CD14-positive monocyte (primary cell): ENCODE measurements around the gene SF3A2. TPM values are rescaled to one million over a fixed set of nuclear protein-coding genes. Genes with fewer than 3 reads are reported as not detected.
A peak's percentile ranks its signal among the peaks of the same experiment; 100 is the strongest.

ENCODE experiments used
- DNase-seq, 3 donors: peaks; one replicate each; pipeline ENCODE4 v3.0.0-alpha.2; 2011 to 2022
- H2AFZ ChIP-seq: 2 replicates; pipeline ENCODE4 v1.6.0; 2012; ENCODE audit warnings: mild to moderate bottlenecking, low read depth, low read length, inconsistent platforms; ENCODE audit not compliant: insufficient read depth, poor library complexity, severe bottlenecking
- H3K27ac ChIP-seq, 2 donors: 1 replicate in 1 of 2; 2 replicates in 1 of 2; pipeline ENCODE4 v1.5.1; 2012 to 2013; ENCODE audit warnings: low read length in 2 of 2, control low read depth in 1 of 2, inconsistent platforms in 1 of 2, low read depth in 1 of 2, mild to moderate bottlenecking in 1 of 2
- H3K27me3 ChIP-seq, 2 donors: one replicate each; pipeline versions ENCODE4 v1.6.0 to v1.6.1; 2011 to 2013; ENCODE audit warnings: low read length in 2 of 2; ENCODE audit not compliant: control insufficient read depth in 2 of 2, insufficient read depth in 2 of 2
- H3K36me3 ChIP-seq, 2 donors: replicated peaks in 1 of 2; 1 replicate in 1 of 2; 2 replicates in 1 of 2; pipeline versions ENCODE4 v1.5.1 to v1.6.1; 2012 to 2013; ENCODE audit warnings: low read length in 2 of 2, control low read depth in 1 of 2, inconsistent platforms in 1 of 2, mild to moderate bottlenecking in 1 of 2; ENCODE audit not compliant: insufficient read depth in 2 of 2, control insufficient read depth in 1 of 2
- H3K4me1 ChIP-seq, 2 donors: 1 replicate in 1 of 2; 2 replicates in 1 of 2; pipeline versions ENCODE4 v1.5.1 to v1.6.1; 2012 to 2013; ENCODE audit warnings: low read length in 2 of 2, control low read depth in 1 of 2, inconsistent platforms in 1 of 2, mild to moderate bottlenecking in 1 of 2, moderate library complexity in 1 of 2; ENCODE audit not compliant: insufficient read depth in 2 of 2, control insufficient read depth in 1 of 2
- H3K4me2 ChIP-seq: replicated peaks from 2 replicates; pipeline ENCODE3; 2012; ENCODE audit warnings: low read length, moderate library complexity, mild to moderate bottlenecking; ENCODE audit not compliant: poor library complexity, severe bottlenecking; ENCODE audit errors: extremely low read depth
- H3K4me3 ChIP-seq, 3 experiments: fragments of 200-600 bp in 1 of 3; sonication (generic) in 1 of 3; replicated peaks in 1 of 3; 1 replicate in 2 of 3; 2 replicates in 1 of 3; pipeline ENCODE4 v1.5.1; 2011 to 2013; ENCODE audit warnings: low read length in 3 of 3, mild to moderate bottlenecking in 3 of 3, control low read depth in 2 of 3, low read depth in 2 of 3, inconsistent platforms in 1 of 3, moderate library complexity in 1 of 3
- H3K79me2 ChIP-seq: 2 replicates; pipeline ENCODE4 v1.6.0; 2012; ENCODE audit warnings: mild to moderate bottlenecking, control low read depth, inconsistent platforms, low read length, moderate library complexity; ENCODE audit not compliant: insufficient read depth
- H3K9ac ChIP-seq: 2 replicates; pipeline ENCODE4 v1.6.0; 2017; ENCODE audit warnings: low read length, mild to moderate bottlenecking; ENCODE audit not compliant: insufficient read depth, poor library complexity, severe bottlenecking
- H3K9me3 ChIP-seq, 2 donors: replicated peaks in 1 of 2; 1 replicate in 1 of 2; 2 replicates in 1 of 2; pipeline versions ENCODE4 v1.5.1 to v1.6.1; 2012 to 2013; ENCODE audit warnings: low read length in 2 of 2, control low read depth in 1 of 2; ENCODE audit not compliant: control insufficient read depth in 1 of 2, insufficient read depth in 1 of 2
- H4K20me1 ChIP-seq: 2 replicates; pipeline ENCODE4 v1.6.0; 2012; ENCODE audit warnings: mild to moderate bottlenecking, low read length, control low read depth, moderate library complexity; ENCODE audit not compliant: insufficient read depth
- H3K27ac Mint-ChIP-seq, 7 donors: one replicate each; pipeline ENCODE4 v1.8.0; 2020; ENCODE audit warnings: mild to moderate bottlenecking in 7 of 7, mixed read lengths in 7 of 7, moderate library complexity in 6 of 7, inconsistent platforms in 2 of 7
- H3K27me3 Mint-ChIP-seq, 3 donors: one replicate each; pipeline ENCODE4 v1.8.0; 2021 to 2022; ENCODE audit warnings: low read depth in 3 of 3, mild to moderate bottlenecking in 3 of 3, mixed read lengths in 3 of 3, moderate library complexity in 3 of 3, inconsistent platforms in 1 of 3
- H3K36me3 Mint-ChIP-seq, 2 donors: one replicate each; pipeline ENCODE4 v1.8.0; 2020; ENCODE audit warnings: mixed read lengths in 2 of 2, inconsistent platforms in 1 of 2, mild to moderate bottlenecking in 1 of 2
- H3K4me1 Mint-ChIP-seq: one replicate; pipeline ENCODE4 v1.8.0; 2020; ENCODE audit warnings: mild to moderate bottlenecking, mixed read lengths
- H3K4me3 Mint-ChIP-seq, 2 donors: one replicate each; pipeline ENCODE4 v1.8.0; 2020; ENCODE audit warnings: mild to moderate bottlenecking in 2 of 2, mixed read lengths in 2 of 2, moderate library complexity in 1 of 2
- H3K9me3 Mint-ChIP-seq, 7 donors: one replicate each; pipeline ENCODE4 v1.8.0; 2020 to 2022; ENCODE audit warnings: mixed read lengths in 7 of 7, mild to moderate bottlenecking in 6 of 7, moderate library complexity in 6 of 7, inconsistent platforms in 2 of 7
- CTCF ChIP-seq: fragments of 200-600 bp; IDR thresholded peaks from one replicate; pipeline ENCODE4 v1.8.0; 2022; ENCODE audit warnings: antibody characterized with exemption, mild to moderate bottlenecking
- WGBS: methylation state at CpG from one replicate; pipeline ENCODE4 v1.1.5; 2013; ENCODE audit warnings: missing lambda C conversion rate; ENCODE audit not compliant: insufficient coverage; 5-methylcytosine and 5-hydroxymethylcytosine counted together
- intact Hi-C, 2 donors: fragments of 100-400 bp; cut with micrococcal nuclease; formaldehyde crosslinking; loops; one replicate each; pipeline versions ENCODE4 v1.15.0 to v1.15.1; 2023
- polyA plus RNA-seq, 3 donors: library from polyadenylated mRNA; depleted of rRNA in 1 of 3; unstranded in 2 of 3; stranded (reverse) in 1 of 3; fragments of 300-500 nt in 2 of 3; fragments of >200 nt in 1 of 3; fragmentation: Illumina TruSeq in 2 of 3; gene quantifications; 1 replicate in 2 of 3; 2 replicates in 1 of 3; pipeline ENCODE4 v1.2.3, GENCODE V29; 2012 to 2021

The SF3A2 gene
- polyA plus RNA-seq, 3 donors = 8.0 to 70.8 (median 11.6) TPM

- H3K9ac ChIP-seq = no peak overlapping the region
- intact Hi-C loops = loop anchor here (5.0 to 10.0 kb wide), 2 partner anchors 41 to 339 kb away; no protein-coding TSS in a partner anchor
- whole genome bisulfite sequencing = 90% methylated on average over 74 of the region's 74 CpGs
These were observed 39.2 kb downstream of the SF3A2 start for GRCh38 chr19:2275588-2276428.

More at GRCh38 chr19:2275588-2276428, 39.2 kb downstream of the SF3A2 start:
- peak overlapping the region; percentile 46 for H3K4me2 ChIP-seq
- no peak for DNase-seq
- H3K27me3 ChIP-seq = no peaks in the 10 kb centered on the region
- no peak for TF ChIP-seq CTCF
- peaks cover 67% of the 10 kb centered on the region for H3K79me2 ChIP-seq
- H3K4me1 Mint-ChIP-seq = peaks cover 53% of the 10 kb centered on the region
- peaks cover 90% of the 10 kb centered on the region for H4K20me1 ChIP-seq
- peaks cover 33 to 40% of the 10 kb centered on the region in 2 donors for H3K36me3 ChIP-seq
- H3K9me3 Mint-ChIP-seq = peaks cover 0 to 2% (median 0%) of the 10 kb centered on the region in 7 donors
- H3K36me3 Mint-ChIP-seq = peaks cover 34 to 66% of the 10 kb centered on the region in 2 donors
- no peaks in the 10 kb centered on the region for H3K9me3 ChIP-seq
- no peak overlapping the region for H3K4me3 ChIP-seq
- H3K27ac ChIP-seq = no peak overlapping the region
- H2AFZ ChIP-seq = no peak overlapping the region
- peaks cover 48 to 61% of the 10 kb centered on the region in 2 donors for H3K4me1 ChIP-seq
- peak overlapping the region in 1 of 7 donors; percentile 6 for H3K27ac Mint-ChIP-seq
- H3K4me3 Mint-ChIP-seq = no peak overlapping the region
- peaks cover 0 to 9% (median 2%) of the 10 kb centered on the region in 3 donors for H3K27me3 Mint-ChIP-seq
